ENCODE data around the gene TRIP4. TPM values are rescaled to one million over a fixed set of nuclear protein-coding genes. Genes with fewer than 3 reads are reported as not detected.

The TRIP4 gene
- total and polyA plus RNA-seq, 8 donors, result 23.0 to 47.4 (median 41.1) TPM

GRCh38 chr15:64503640-64504039, 116.0 kb downstream of the TRIP4 start:
- peak overlapping the region; percentile 53 to 65 for H3K27ac ChIP-seq
- peaks cover 0 to 20% of the 10 kb centered on the region in 2 donors for H3K36me3 ChIP-seq
- no peaks in the 10 kb centered on the region for H3K27me3 ChIP-seq
- H3K4me3 ChIP-seq, result no peak overlapping the region
- ATAC-seq (no peak), DNase-seq (no peak)
- TF ChIP-seq, protein P1, sequence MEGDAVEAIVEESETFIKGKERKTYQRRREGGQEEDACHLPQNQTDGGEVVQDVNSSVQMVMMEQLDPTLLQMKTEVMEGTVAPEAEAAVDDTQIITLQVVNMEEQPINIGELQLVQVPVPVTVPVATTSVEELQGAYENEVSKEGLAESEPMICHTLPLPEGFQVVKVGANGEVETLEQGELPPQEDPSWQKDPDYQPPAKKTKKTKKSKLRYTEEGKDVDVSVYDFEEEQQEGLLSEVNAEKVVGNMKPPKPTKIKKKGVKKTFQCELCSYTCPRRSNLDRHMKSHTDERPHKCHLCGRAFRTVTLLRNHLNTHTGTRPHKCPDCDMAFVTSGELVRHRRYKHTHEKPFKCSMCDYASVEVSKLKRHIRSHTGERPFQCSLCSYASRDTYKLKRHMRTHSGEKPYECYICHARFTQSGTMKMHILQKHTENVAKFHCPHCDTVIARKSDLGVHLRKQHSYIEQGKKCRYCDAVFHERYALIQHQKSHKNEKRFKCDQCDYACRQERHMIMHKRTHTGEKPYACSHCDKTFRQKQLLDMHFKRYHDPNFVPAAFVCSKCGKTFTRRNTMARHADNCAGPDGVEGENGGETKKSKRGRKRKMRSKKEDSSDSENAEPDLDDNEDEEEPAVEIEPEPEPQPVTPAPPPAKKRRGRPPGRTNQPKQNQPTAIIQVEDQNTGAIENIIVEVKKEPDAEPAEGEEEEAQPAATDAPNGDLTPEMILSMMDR (IDR thresholded peaks at IDR 0.05), result no peak
- intact Hi-C loops (cut with DNase I), result no loop called here
- no peaks in the 10 kb centered on the region for H3K9me3 ChIP-seq
- H3K4me1 ChIP-seq, result peaks cover 34 to 50% of the 10 kb centered on the region in 2 donors

Other genes with a start within 250 kb of the TRIP4 start
- 1 to 10 TPM; 6.2 to 7.4 TPM for gene SNX22, start 236.1 kb upstream of the TRIP4 start, total RNA-seq
- 1 to 10 TPM; 1.8 to 3.5 (median 3.1) TPM for gene SNX22, start 236.1 kb upstream of the TRIP4 start, polyA plus RNA-seq (ENCODE audit: insufficient read length in 6 of 6)
- gene PPIB, start 224.8 kb upstream of the TRIP4 start, total RNA-seq, result 100 to 1,000 TPM; 554 to 728 TPM
- 100 to 1,000 TPM; 512 to 558 (median 539) TPM for gene PPIB, start 224.8 kb upstream of the TRIP4 start, polyA plus RNA-seq (ENCODE audit: insufficient read length in 6 of 6)
- gene CSNK1G1, start 31.7 kb upstream of the TRIP4 start, total RNA-seq, result 10 to 100 TPM; 20.3 to 21.3 TPM
- 10 to 100 TPM; 17.7 to 23.1 (median 19.6) TPM for gene CSNK1G1, start 31.7 kb upstream of the TRIP4 start, polyA plus RNA-seq (ENCODE audit: insufficient read length in 6 of 6)
- gene PCLAF, start 6.4 kb upstream of the TRIP4 start, total RNA-seq, result 10 to 100 TPM; 12.3 to 14.9 TPM
- gene PCLAF, start 6.4 kb upstream of the TRIP4 start, polyA plus RNA-seq (ENCODE audit: insufficient read length in 6 of 6), result 10 to 100 TPM; 28.0 to 58.9 (median 41.0) TPM
- gene ZNF609, start 72.7 kb downstream of the TRIP4 start, total RNA-seq, result 10 to 100 TPM; 31.9 to 37.0 TPM
- gene ZNF609, start 72.7 kb downstream of the TRIP4 start, polyA plus RNA-seq (ENCODE audit: insufficient read length in 6 of 6), result 10 to 100 TPM; 35.0 to 37.4 (median 36.8) TPM